HTERT RPE-1 (cell line): Measurements from ENCODE around the gene LBR.

Experiments
- in situ Hi-C: fragments of 300-500 bp; cut with MboI; formaldehyde crosslinking; loops from 4 replicates; pipeline ENCODE4 v1.14.3; 2020; ENCODE audit warnings: low sequenced_read_pairs

The LBR gene

DNA sequence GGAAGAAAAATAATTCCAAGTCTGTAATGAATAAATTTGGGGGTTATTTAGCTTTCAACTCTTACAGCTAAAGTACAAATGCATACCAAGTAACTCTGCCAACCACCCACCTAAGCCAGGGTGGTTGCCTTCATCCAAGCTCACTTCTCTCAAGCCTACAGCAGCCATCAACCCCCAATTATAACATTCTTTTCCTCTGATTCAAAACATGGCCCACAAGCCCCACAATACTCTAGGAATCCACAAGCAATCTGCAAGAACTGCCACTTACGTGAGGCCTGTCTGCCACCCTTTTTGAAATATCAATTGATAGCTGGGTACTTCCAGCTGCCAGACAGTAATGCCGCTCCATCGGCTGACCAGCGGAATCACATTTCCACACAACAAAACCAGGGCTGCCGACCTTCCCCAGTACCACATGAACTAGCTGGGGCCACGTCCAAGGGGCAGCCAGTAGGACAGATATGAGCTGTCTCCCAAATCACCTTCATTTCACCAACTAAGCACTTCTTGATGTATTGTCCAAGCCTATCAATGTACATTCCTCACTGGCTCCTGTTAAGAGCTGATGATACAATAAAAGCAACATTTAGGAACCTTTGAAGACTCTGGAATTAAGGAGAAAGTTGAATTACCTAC is 3.2 kb downstream of the LBR start:
- in situ Hi-C loops, result no loop called here

GRCh38 chr1:225423518-225423855 is 4.4 kb downstream of the LBR start:
- in situ Hi-C loops, result no loop called here

GRCh38 chr1:225422795-225423517 is 4.9 kb downstream of the LBR start:
- in situ Hi-C loops, result no loop called here

- in situ Hi-C loops, result no loop called here
Measured at GRCh38 chr1:225422031-225422605, 5.7 kb downstream of the LBR start.

GRCh38 chr1:225418598-225418997 is 9.2 kb downstream of the LBR start:
- in situ Hi-C loops, result no loop called here

DNA sequence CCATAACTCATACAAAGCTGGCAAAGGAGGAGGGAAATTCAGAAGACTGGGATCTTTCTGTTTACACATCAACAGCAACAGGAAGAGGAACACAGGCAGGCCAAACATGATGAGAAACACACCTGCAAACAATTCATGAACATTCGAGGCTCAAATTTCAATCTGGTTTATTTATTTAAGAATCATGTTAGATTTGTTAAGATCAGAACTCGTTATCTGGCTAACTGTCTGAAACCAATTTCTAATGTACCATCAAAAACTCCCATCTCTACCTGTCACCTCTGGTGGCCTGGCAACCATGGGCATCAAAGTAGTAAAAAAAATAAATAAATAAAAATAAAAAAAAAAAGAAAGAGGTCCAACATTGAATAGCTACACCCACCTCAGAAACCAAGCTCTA is 9.8 kb downstream of the LBR start:
- in situ Hi-C loops, result no loop called here

GRCh38 chr1:225415967-225416745 is 11.7 kb downstream of the LBR start:
- in situ Hi-C loops, result no loop called here

DNA sequence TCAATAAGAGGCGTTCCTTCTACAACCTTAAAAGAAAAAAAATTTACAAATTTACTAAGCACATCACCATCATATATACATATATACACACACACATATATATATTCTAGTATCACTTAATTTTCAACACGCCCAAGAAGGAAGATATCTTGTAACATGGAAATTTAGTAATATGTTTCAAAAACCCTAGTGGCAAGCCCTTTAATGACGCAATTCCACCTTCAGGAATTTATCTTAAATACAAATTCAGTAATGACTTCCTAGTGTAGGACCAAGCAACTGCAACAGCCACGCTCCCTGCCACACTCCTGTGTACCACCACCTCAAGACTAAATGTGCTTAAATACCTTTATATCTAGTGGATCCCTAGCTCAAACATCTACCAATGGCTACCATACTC is 12.5 kb downstream of the LBR start:
- in situ Hi-C loops, result no loop called here

DNA sequence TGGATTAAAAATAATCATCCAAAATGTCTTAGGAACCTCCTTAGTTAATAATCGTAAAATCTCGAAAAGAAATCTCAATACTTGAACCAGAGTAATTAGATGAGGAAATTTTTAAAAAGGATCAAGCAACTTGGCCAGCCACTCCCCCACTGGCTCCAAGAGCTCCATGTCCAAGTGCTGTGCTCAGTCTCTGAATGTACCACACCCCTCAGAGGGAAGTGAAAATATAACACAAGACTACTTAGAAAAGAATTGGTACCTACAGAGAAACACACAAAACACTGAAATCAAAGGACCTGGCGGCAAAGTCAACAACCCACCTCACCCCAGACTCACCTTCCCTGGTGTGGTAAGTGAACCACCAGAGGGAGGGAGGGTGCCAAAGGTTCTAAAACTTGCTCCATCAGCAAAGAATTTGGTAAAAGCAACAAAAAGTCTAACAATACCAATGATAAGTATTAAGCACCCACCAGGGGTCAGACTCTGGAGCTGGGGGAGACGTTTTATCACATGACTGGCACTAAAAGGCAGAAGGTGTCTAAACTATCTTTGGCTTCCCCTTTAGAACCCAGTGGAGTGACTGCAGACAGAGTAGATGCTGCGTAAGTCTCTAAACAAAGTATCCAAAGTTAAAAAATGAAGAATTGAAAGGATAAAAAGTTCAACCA is 14.0 kb downstream of the LBR start:
- in situ Hi-C loops, result no loop called here

- in situ Hi-C loops, result no loop called here
Measured at GRCh38 chr1:225412803-225413351, 15.0 kb downstream of the LBR start.

DNA sequence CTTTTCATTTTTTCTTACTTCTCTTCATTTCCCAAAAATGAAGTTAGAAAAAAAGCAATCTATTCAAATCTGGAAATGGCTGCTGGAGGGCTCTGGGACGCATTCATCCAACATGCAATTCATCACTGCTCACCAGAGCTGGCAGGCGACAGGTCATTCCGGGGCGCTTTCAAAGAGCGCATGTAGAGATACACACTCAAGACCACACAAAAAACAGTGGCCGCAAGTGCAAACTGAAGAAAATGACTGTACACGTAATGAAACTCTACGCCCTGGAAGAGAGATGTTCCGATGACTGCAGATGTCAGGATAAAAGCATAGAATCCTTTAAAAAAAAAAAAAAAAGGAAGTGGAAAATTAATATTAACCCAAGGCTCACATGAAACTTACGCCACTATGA is 15.5 kb downstream of the LBR start:
- in situ Hi-C loops, result no loop called here

- in situ Hi-C loops, result no loop called here
Measured at GRCh38 chr1:225410036-225410435, 17.8 kb downstream of the LBR start.

GRCh38 chr1:225409051-225409450 is 18.8 kb downstream of the LBR start:
- in situ Hi-C loops, result no loop called here

GRCh38 chr1:225408249-225408648 is 19.6 kb downstream of the LBR start:
- in situ Hi-C loops, result no loop called here

- in situ Hi-C loops, result no loop called here
Measured at GRCh38 chr1:225407755-225408154, 20.1 kb downstream of the LBR start.

- in situ Hi-C loops, result no loop called here
Measured at GRCh38 chr1:225406976-225407725, 20.7 kb downstream of the LBR start.

- in situ Hi-C loops, result no loop called here
Measured at GRCh38 chr1:225400968-225401367, 26.9 kb downstream of the LBR start.

GRCh38 chr1:225396357-225396756 is 31.5 kb downstream of the LBR start:
- in situ Hi-C loops, result no loop called here

DNA sequence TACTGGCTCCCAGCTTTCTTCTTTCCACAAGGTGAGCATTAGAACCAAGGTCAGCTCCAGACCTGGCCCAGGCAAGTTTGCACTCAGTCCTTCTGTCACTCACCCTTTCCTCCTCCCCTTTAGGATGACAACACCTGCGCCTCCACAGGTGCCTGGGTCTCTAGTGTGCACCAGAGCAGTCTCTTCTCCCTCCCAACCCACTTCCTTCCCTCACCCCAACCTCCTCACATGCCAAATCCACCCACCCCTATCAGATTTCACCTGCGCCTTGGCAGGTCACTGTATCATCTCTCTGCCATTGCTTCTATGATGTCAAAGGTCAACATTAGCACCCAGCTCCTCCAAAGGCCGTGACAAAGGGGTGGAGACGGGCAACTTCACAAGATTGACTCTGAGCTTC is 38.0 kb downstream of the LBR start:
- in situ Hi-C loops, result no loop called here

DNA sequence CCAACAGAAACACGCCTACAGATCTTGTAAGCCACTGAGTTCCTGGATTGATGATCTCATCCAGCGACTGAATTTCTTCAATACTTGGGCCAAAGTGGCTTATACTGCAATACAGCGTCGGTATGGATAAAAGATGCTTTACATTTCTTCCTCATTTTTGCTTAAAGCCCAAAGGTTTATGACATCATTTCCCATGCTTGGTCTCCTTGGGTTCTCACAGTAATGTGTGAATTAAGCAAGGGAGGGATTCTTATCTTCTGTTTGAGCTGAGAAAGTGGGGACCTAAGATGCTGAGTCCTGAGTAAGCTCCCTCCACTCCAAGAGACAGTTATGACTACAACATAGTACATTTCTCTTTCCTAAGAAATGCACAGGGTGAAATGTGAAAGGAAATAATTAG is 39.5 kb downstream of the LBR start:
- in situ Hi-C loops, result no loop called here
